T-helper 2 cell (primary cell): ENCODE measurements around the gene PODXL.

Experiments used
- DNase-seq, 5 experiments: peaks; one replicate each; pipeline versions ENCODE4 v3.0.0 to v3.0.0-alpha.2; 2012 to 2022

The PODXL gene

GRCh38 chr7:131563918-131564317 lies 7.5 kb upstream of the PODXL start:
- no peak for DNase-seq

DNA sequence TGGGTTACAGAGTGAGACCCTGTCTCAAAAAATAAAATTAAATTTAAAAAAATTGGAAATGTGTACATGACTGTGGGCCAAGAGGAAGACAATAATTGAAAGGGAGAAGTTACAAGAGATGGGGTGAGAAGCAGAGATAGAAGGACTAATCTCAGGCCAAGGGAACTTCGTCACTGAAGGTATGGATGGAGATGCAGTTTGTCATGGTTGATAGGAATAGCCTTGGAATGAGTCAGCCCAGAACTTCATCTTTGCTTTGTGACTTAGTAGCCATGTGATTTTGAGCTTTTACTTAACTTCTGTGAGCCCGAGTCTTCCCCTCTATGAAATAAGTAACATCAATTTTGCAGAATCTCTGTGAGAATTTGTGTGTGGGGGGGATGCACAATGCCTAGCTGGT lies 6.5 kb upstream of the PODXL start:
- DNase-seq: no peak

DNA sequence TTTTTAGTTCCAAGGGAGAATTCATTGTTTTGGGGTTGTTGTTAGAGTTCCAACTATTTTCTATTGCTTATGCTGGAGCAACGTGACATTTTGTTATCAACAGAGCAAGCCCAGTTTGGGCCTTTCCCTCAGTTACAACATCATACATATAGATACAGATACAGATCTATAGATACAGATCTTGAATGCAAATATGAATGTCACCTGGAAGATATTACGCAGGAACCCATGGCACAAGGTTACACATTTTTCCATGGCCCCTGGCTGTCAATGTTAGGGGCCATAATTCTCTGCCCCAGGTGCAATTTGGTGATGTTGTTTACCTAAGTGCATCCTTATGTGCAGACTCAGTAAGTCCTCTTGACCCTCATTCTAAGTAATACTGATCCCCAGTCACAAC lies 3.6 kb upstream of the PODXL start:
- DNase-seq: no peak

- no peak for DNase-seq
These were observed 1.4 kb upstream of the PODXL start for GRCh38 chr7:131557652-131558385.

DNA sequence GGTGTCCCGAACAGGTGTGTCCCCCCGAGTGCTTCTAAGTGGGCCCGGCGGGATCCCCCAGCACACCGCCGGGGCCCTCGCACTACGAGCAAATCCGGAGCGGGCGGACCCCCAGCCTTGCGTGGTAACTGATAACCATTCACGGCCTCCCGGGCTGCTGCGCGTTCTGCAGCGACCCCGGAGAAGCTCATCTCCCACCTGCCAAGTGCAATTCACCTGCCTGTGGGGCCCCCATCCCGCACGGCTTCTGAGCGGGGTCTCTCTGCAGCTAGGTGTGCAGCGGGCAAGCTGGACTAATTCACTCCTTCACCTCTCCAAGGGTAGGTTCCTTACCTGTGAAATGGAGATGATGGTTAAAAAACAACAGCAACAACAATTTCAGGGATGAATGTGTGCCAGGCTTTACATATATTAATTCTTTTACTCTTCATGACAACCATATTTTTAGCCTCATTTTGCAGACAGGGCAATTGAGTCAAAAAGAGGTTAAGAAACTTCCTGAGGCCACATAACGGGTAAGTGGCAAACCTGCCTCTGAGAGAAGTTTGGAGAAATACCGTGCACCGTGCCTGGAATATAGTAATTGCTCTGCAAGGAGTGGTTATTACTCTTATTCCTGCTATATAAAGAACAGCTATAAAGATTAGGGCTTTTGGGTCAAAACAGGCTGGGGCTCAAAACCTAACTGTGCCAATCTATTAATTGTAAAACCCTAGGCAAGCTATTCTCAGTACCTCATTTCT lies 652 bp upstream of the PODXL start:
- DNase-seq: no peak

- DNase-seq: no peak
These were observed 826 bp downstream of the PODXL start for GRCh38 chr7:131555552-131556052.

DNA sequence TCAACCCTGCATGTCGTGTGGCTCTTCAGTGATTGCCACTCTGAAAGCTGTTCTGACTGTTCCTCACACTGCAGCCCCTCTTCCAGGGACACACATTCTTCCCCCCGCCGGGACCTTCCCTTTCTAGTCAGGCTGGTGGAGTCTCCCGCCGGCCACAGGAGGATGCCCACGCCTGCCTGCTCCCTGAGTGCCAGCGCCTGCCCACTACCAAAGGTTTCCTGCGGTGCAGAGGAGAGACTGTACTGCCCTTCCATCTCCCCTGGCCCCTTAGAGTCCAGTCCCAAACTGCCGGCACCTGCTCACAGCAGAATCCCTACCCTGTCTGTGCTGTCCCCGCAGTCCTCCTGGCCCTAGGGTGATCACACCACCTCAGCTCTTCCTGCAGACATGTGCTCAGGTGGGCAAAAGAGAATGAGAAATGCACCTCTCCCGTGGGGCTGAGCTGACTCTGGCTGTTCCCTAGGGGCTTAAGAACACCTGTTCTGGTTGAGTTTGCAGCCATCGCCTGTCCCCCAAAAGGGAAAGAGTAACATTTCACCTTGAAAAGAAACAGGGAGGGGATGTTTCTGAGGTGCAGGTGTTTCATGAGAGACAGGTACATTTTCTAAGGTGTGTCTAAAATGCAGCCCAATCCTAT lies 1.4 kb downstream of the PODXL start:
- DNase-seq: no peak

DNA sequence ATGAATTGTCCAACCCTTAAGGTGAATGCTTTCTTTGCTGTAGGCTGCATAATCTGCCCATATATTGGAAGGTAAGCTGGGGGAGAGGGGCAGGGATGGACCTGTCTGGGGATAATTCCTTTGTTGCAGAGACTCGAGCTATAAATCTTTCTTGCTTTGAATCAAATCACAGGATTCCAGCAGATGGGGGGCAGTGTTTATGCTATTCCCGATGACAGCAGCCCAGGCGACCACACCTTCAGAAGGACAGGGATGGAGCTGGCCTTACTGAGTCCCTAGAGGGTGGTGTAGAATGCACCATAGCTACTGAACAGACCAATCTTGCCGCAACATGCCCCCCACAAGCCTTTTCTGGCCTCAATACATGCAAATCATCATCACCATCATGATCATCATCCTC lies 2.5 kb downstream of the PODXL start:
- no peak for DNase-seq

DNA sequence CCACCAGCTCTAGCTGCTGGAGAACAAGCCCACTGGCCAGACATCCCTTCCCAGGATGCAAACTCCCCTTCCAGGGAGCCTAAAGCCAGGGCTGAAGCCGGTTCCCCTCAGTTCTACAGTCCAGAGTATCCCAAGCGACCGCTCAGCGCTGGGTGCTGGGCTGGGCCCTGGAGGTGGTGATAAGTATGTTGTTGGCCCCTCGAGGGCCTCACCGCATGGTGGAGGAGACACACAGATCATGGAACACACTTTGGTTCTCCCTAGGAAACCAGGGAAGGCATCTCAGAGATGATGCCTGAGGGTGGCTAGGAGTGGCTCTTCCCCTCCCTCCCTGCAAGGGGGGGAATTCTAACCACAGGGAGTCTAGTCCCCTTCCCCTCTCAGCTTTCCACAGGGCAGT lies 4.4 kb downstream of the PODXL start:
- DNase-seq: no peak

DNA sequence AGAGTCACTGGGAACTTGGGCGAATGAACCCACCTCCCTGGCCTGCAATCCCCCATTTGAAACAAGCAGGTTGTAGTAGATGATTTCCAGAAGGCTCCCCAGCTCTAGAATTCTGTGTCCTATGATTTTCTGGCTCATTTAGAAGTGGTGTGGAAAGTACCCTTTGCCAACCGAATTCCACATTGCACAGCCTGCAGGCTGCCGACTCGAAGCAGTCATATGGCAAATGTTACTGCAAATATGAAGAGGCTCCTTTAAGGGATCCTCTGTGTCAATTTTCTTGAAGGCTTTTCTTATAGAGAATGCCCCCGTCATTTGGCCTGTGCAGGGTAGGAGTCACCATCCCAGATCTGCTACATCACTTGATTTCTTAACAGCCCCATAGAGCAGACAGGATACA lies 5.6 kb downstream of the PODXL start:
- DNase-seq: no peak

DNA sequence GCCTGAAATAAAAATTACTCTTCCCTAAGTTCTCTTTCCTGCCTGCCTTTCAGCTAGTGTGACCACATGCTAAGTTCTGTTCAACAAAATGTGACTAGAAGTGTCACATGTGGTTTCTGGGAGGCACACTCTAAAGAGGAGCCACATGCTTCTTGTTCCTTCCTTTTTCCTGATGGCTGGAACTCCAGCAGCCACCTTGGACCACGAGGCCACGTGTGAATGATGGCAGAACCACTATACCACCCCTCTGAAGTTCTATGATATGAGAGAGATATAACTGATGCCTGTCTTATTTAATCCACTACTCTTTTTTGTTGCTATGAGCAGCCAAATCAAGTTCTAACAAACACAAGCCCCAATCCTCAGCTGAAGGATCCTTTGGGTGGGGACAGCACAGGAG lies 8.1 kb downstream of the PODXL start:
- no peak for DNase-seq

DNA sequence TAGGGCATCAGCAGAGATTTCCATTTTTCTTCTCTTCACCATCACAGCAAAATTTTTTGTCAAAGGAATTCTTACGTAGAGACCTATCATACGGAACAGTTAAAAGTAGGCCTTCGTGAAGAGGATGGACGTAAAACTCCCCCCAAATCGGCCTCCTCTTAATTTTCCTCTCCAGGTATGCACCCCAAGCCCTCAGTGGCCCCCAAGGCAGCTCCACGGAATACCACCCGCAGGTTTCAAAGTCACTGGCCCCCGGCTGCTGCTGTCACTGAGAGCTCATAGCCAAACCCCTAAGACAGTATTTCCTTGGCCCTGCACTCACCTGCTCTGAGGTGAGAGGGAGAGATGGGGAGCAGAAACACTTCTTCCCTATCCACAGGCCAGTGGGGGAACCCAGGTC lies 8.8 kb downstream of the PODXL start:
- DNase-seq: no peak

DNA sequence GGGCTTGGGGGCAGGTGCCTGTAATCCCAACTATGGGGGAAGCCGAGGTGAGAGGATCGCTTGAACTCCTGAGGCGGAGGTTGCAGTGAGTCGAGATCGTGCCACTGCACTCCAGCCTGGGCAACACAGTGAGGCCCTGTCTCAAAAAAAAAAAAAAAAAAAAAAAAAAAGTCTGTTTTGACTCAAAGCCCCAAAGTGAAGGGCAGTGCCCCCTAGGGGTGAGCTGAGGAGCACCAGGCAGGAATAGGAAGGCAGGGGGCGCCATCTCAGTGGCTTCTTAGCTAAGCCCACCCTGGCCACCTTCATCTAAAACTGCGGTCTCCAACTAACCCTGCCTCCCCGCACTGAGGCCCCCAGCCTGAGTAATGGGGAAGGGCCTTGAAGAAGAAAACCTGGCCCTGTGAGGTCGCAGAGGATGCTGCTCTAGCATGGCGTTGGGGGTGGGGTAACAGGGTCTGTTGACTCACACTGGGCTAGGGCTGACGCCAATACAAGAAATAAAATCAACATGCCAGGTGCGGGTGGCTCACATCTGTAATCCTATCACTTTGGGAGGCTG lies 9.8 kb downstream of the PODXL start:
- peak in 3 of 5 experiments; percentile 20 to 58 (median 32) for DNase-seq

- no peak for DNase-seq
These were observed 10.3 kb downstream of the PODXL start for GRCh38 chr7:131546126-131546525.

- DNase-seq: peak in 1 of 5 experiments; percentile 34
These were observed 11.8 kb downstream of the PODXL start for GRCh38 chr7:131544449-131545301.

DNA sequence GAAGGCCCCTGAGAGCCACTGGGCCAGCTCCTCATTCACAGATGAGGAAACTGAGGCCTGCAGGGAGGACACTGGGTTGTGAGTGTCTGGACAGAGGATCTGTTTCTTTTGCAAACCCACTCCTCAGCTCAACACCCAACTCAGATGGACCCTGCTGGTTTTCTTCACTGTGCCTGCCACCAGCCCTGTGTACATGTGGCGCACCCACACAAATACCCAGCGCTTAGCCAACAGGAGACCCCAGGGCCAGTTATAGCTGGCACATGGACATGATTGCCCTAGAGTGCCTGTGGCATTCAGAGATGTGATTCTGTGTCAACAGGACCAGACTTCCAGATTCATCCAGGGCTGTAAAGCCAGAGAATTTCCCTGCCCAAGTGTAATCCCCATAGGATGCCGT lies 12.4 kb downstream of the PODXL start:
- DNase-seq: no peak

- no peak for DNase-seq
These were observed 13.1 kb downstream of the PODXL start for GRCh38 chr7:131543298-131543697.

DNA sequence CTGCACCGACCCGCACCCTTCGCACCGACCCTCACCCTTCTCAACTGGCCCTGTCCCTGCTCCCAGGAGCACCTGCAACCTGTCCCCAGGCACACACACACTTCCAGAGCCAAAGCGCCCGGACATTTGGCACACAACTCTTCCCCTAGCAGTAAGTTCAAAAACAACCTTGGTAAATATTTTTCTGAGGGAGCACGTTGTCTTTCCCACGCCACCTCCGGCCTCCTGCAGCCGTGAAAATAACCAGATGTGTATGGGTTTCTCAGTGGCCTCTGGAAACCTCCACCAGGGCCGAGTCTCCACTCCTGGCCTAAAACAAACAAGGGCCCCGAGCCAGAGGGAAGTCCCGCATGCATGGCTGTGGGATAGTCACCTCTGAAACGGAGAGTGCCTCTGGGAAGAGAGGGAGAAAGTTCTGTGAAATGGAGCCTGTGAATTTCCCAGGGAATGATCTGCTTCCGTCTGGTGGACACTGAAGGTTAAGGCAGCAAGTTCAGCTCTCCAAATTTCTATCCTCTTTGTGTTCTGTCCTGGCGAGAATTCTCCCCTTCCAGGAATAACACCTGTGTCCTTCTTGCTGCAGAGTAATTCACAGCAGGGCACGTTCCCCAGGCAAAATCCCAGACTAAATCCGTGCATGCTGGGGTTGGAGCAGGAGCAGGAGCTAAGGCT lies 15.8 kb downstream of the PODXL start:
- DNase-seq: no peak

- no peak for DNase-seq
These were observed 17.6 kb downstream of the PODXL start for GRCh38 chr7:131538813-131539179.

- DNase-seq: no peak
These were observed 18.2 kb downstream of the PODXL start for GRCh38 chr7:131538071-131538812.

- DNase-seq: no peak
These were observed 18.9 kb downstream of the PODXL start for GRCh38 chr7:131537571-131537978.
